Keratinocyte (primary cell): ENCODE results near the gene LSG1. TPM values are rescaled to one million over a fixed set of nuclear protein-coding genes. Genes with fewer than 3 reads are reported as not detected.

ENCODE experiments used
- DNase-seq: peaks from one replicate; pipeline ENCODE4 v3.0.0-alpha.2; 2011; ENCODE audit warnings: low read depth, missing footprints, low spot score
- FAIRE-seq: peaks from 2 replicates; lab custom pipeline; 2011; peaks lifted over from hg19 to GRCh38; lab: Jason Lieb, UNC
- H2AFZ ChIP-seq: 2 replicates; pipeline ENCODE4 v1.6.0; 2012; ENCODE audit warnings: low read length, control low read depth, inconsistent platforms; ENCODE audit not compliant: control insufficient read depth
- H3K27ac ChIP-seq: 2 replicates; pipeline ENCODE4 v1.5.1; 2011; ENCODE audit warnings: low read length; ENCODE audit not compliant: control insufficient read depth, insufficient read depth
- H3K27me3 ChIP-seq: 3 replicates; pipeline ENCODE4 v1.6.0; 2011; ENCODE audit warnings: low read length; ENCODE audit not compliant: control insufficient read depth, insufficient read depth; ENCODE audit errors: extremely low read depth
- H3K36me3 ChIP-seq, 2 experiments: 2 replicates in 1 of 2; 3 replicates in 1 of 2; pipeline ENCODE4 v1.5.1; 2011; ENCODE audit warnings: low read length in 2 of 2, mild to moderate bottlenecking in 1 of 2; ENCODE audit not compliant: control insufficient read depth in 2 of 2, insufficient read depth in 2 of 2; ENCODE audit errors: extremely low read depth in 1 of 2
- H3K4me1 ChIP-seq: 3 replicates; pipeline ENCODE4 v1.5.1; 2011; ENCODE audit warnings: low read length; ENCODE audit not compliant: control insufficient read depth, insufficient read depth; ENCODE audit errors: extremely low read depth
- H3K4me2 ChIP-seq: 3 replicates; pipeline ENCODE4 v1.6.0; 2011; ENCODE audit warnings: low read depth, low read length; ENCODE audit not compliant: control insufficient read depth, insufficient read depth; ENCODE audit errors: extremely low read depth
- H3K4me3 ChIP-seq, 3 experiments: fragments of 200-600 bp in 1 of 3; sonication (generic) in 1 of 3; 2 replicates in 2 of 3; 3 replicates in 1 of 3; pipeline ENCODE4 v1.5.1; 2011 to 2016; ENCODE audit warnings: low read length in 3 of 3, mild to moderate bottlenecking in 3 of 3, control low read depth in 2 of 3, inconsistent platforms in 1 of 3, low read depth in 1 of 3, mixed read lengths in 1 of 3, mixed run types in 1 of 3, moderate library complexity in 1 of 3; ENCODE audit not compliant: control insufficient read depth in 2 of 3, insufficient read depth in 2 of 3; ENCODE audit errors: extremely low read depth in 1 of 3
- H3K79me2 ChIP-seq: 2 replicates; pipeline ENCODE4 v1.6.0; 2012; ENCODE audit warnings: low read length; ENCODE audit not compliant: control insufficient read depth, insufficient read depth
- H3K9ac ChIP-seq: 3 replicates; pipeline ENCODE4 v1.6.0; 2011; ENCODE audit warnings: low read length; ENCODE audit not compliant: control insufficient read depth, insufficient read depth; ENCODE audit errors: extremely low read depth
- H3K9me1 ChIP-seq: 3 replicates; pipeline ENCODE4 v1.6.0; 2011; ENCODE audit warnings: low read length; ENCODE audit not compliant: control insufficient read depth, insufficient read depth; ENCODE audit errors: extremely low read depth
- H3K9me3 ChIP-seq: 2 replicates; pipeline ENCODE4 v1.5.1; 2012; ENCODE audit warnings: low read depth, low read length; ENCODE audit not compliant: control insufficient read depth
- H4K20me1 ChIP-seq: 3 replicates; pipeline ENCODE4 v1.6.0; 2011; ENCODE audit warnings: low read length; ENCODE audit not compliant: control insufficient read depth, insufficient read depth; ENCODE audit errors: extremely low read depth
- CTCF ChIP-seq, 3 experiments: IDR thresholded peaks in 1 of 3; conservative IDR thresholded peaks in 1 of 3; optimal IDR thresholded peaks in 1 of 3; 2 replicates in 2 of 3; 3 replicates in 1 of 3; pipeline versions ENCODE3 to v1.5.1; 2011; ENCODE audit warnings: low read length in 3 of 3, mild to moderate bottlenecking in 3 of 3, moderate library complexity in 2 of 3, control low read depth in 1 of 3, inconsistent platforms in 1 of 3; ENCODE audit not compliant: insufficient read depth in 2 of 3; ENCODE audit errors: extremely low read depth in 1 of 3
- EZH2 ChIP-seq: IDR thresholded peaks from one replicate; pipeline ENCODE4 v1.6.1; 2012; ENCODE audit warnings: inconsistent platforms, mild to moderate bottlenecking, low read length, moderate library complexity
- dilution Hi-C: fragments of 300-500 bp; cut with MboI; formaldehyde crosslinking; loops from one replicate; pipeline ENCODE4 v1.7.0; 2020; ENCODE audit warnings: low sequenced_read_pairs; ENCODE audit not compliant: extremely low pct_ligation_motif_present
- polyA plus RNA-seq, 5 experiments: library from polyadenylated mRNA; depleted of rRNA in 3 of 5; stranded (reverse) in 3 of 5; stranded (forward) in 1 of 5; unstranded in 1 of 5; fragments of >200 nt; gene quantifications; 1 replicate in 1 of 5; 2 replicates in 3 of 5; 3 replicates in 1 of 5; pipeline versions ENCODE4 v1.2.1 to v1.2.3, GENCODE V29; 2011 to 2012; ENCODE audit warnings: missing spikeins in 2 of 5, low read depth in 1 of 5, low replicate concordance in 1 of 5

The LSG1 gene
- polyA plus RNA-seq, 1 donor (not counting 4 experiments of a cell fraction or from before 2014, with no cell fraction given), result 40.7 TPM

GRCh38 chr3:194618858-194619608 is 53.0 kb downstream of the LSG1 start:
- no peak overlapping the region for H3K9ac ChIP-seq
- H4K20me1 ChIP-seq, result no peaks in the 10 kb centered on the region
- H2AFZ ChIP-seq, result no peak overlapping the region
- FAIRE-seq (no peak), DNase-seq (no peak)
- H3K4me1 ChIP-seq, result no peaks in the 10 kb centered on the region
- TF ChIP-seq EZH2 (no peak), CTCF (optimal IDR thresholded peaks at IDR 0.05 in 1 of 3, IDR thresholded peaks at IDR 0.05 in 1 of 3, conservative IDR thresholded peaks at IDR 0.05 in 1 of 3; ENCODE audit: extremely low read depth in 1 of 3, insufficient read depth in 2 of 3, low read length in 3 of 3) (no peak)
- H3K27ac ChIP-seq, result no peak overlapping the region
- H3K4me2 ChIP-seq, result no peak overlapping the region
- dilution Hi-C loops, result no loop called here
- no peaks in the 10 kb centered on the region for H3K9me1 ChIP-seq
- no peaks in the 10 kb centered on the region for H3K27me3 ChIP-seq
- H3K79me2 ChIP-seq, result no peaks in the 10 kb centered on the region
- H3K36me3 ChIP-seq, result peaks cover 0 to 11% of the 10 kb centered on the region in 2 experiments
- no peak overlapping the region for H3K4me3 ChIP-seq
- H3K9me3 ChIP-seq, result no peaks in the 10 kb centered on the region

GRCh38 chr3:194617827-194618226 is 54.2 kb downstream of the LSG1 start:
- Histone ChIP-seq H3K4me1 (no peaks in the 10 kb centered on the region), H3K36me3 (peaks cover 0 to 8% of the 10 kb centered on the region in 2 experiments), H3K27me3 (no peaks in the 10 kb centered on the region), H4K20me1 (no peaks in the 10 kb centered on the region), H3K27ac (no peak overlapping the region), H3K9me3 (no peaks in the 10 kb centered on the region), H3K4me2 (no peak overlapping the region), H3K4me3 (no peak overlapping the region), H3K79me2 (no peaks in the 10 kb centered on the region), H3K9me1 (no peaks in the 10 kb centered on the region), H2AFZ (no peak overlapping the region), H3K9ac (no peak overlapping the region)
- FAIRE-seq (no peak), DNase-seq (no peak)
- TF ChIP-seq EZH2 (no peak), CTCF (optimal IDR thresholded peaks at IDR 0.05 in 1 of 3, IDR thresholded peaks at IDR 0.05 in 1 of 3, conservative IDR thresholded peaks at IDR 0.05 in 1 of 3; ENCODE audit: extremely low read depth in 1 of 3, insufficient read depth in 2 of 3, low read length in 3 of 3) (no peak)
- dilution Hi-C loops, result no loop called here
